Endothelial cell of umbilical vein (primary cell): ENCODE data around the gene CEBPB. TPM values are rescaled to one million over a fixed set of nuclear protein-coding genes. Genes with fewer than 3 reads are reported as not detected.
A peak's percentile ranks its signal among the peaks of the same experiment; 100 is the strongest.

Source experiments
- BruUV-seq: library from RNA; stranded (reverse); fragments of 400-500 nt; replicated peaks from 2 replicates; lab custom pipeline; 2021; lab: Mats Ljungman, UMichigan
- CTCF ChIA-PET: fragments of 300-600, 350-600 bp; sonication (Branson Sonifier 250); formaldehyde crosslinking; loops from one replicate; lab custom pipeline; 2021; ENCODE audit warnings: antibody characterized with exemption, inconsistent platforms; lab: Charles Lee
- POLR2A ChIA-PET: fragments of 300-600, 350-600 bp; sonication (Branson Sonifier 250); formaldehyde crosslinking; loops from one replicate; lab custom pipeline; 2021; ENCODE audit warnings: antibody characterized with exemption, inconsistent platforms; lab: Charles Lee
- DNase-seq: peaks from one replicate; pipeline ENCODE4 v3.0.0-alpha.2; 2011; ENCODE audit warnings: low read depth, low spot score
- FAIRE-seq: peaks from 2 replicates; lab custom pipeline; 2011; peaks lifted over from hg19 to GRCh38; lab: Jason Lieb, UNC
- H2AFZ ChIP-seq: 2 replicates; pipeline ENCODE4 v1.6.0; 2012; ENCODE audit warnings: low read depth, low read length, control low read depth, inconsistent platforms
- H3K27ac ChIP-seq: 2 replicates; pipeline ENCODE4 v1.5.1; 2011; ENCODE audit warnings: low read depth, mild to moderate bottlenecking, control low read depth, low read length, moderate library complexity; ENCODE audit not compliant: insufficient read depth
- H3K27me3 ChIP-seq, 2 experiments: 2 replicates each; pipeline versions ENCODE4 v1.6.0 to v1.6.1; 2011; ENCODE audit warnings: low read length in 2 of 2, mixed read lengths in 1 of 2; ENCODE audit not compliant: control insufficient read depth in 2 of 2, insufficient read depth in 2 of 2
- H3K36me3 ChIP-seq, 2 experiments: 2 replicates in 1 of 2; 3 replicates in 1 of 2; pipeline ENCODE4 v1.5.1; 2011; ENCODE audit warnings: low read length in 2 of 2, mild to moderate bottlenecking in 1 of 2, moderate library complexity in 1 of 2; ENCODE audit not compliant: control insufficient read depth in 2 of 2, insufficient read depth in 2 of 2; ENCODE audit errors: extremely low read depth in 1 of 2
- H3K4me1 ChIP-seq: 3 replicates; pipeline ENCODE4 v1.5.1; 2011; ENCODE audit warnings: mild to moderate bottlenecking, low read length; ENCODE audit not compliant: control insufficient read depth, insufficient read depth; ENCODE audit errors: extremely low read depth
- H3K4me2 ChIP-seq: 2 replicates; pipeline ENCODE4 v1.6.1; 2011; ENCODE audit warnings: low read length, control low read depth, mixed read lengths; ENCODE audit not compliant: insufficient read depth
- H3K4me3 ChIP-seq, 3 experiments: fragments of 200-600 bp in 1 of 3; sonication (generic), shearing (Covaris generic) in 1 of 3; replicated peaks in 1 of 3; 2 replicates each; pipeline ENCODE4 v1.5.1; 2011 to 2016; ENCODE audit warnings: control low read depth in 3 of 3, low read length in 3 of 3, mild to moderate bottlenecking in 2 of 3, inconsistent platforms in 1 of 3, low read depth in 1 of 3, moderate library complexity in 1 of 3; ENCODE audit not compliant: insufficient read depth in 1 of 3
- H3K79me2 ChIP-seq: 2 replicates; pipeline ENCODE4 v1.6.0; 2012; ENCODE audit warnings: low read length, inconsistent platforms; ENCODE audit not compliant: control insufficient read depth, insufficient read depth
- H3K9ac ChIP-seq: replicated peaks from 2 replicates; pipeline ENCODE3; 2011; ENCODE audit warnings: low read length, control low read depth; ENCODE audit not compliant: insufficient read depth; ENCODE audit errors: extremely low read depth
- H3K9me1 ChIP-seq: replicated peaks from 3 replicates; pipeline ENCODE4 v1.6.0; 2011; ENCODE audit warnings: mild to moderate bottlenecking, low read length; ENCODE audit not compliant: control insufficient read depth, insufficient read depth; ENCODE audit errors: extremely low read depth
- H3K9me3 ChIP-seq: replicated peaks from 2 replicates; pipeline ENCODE4 v1.5.1; 2012; ENCODE audit warnings: low read length, inconsistent platforms; ENCODE audit not compliant: control insufficient read depth, insufficient read depth
- H4K20me1 ChIP-seq: replicated peaks from 2 replicates; pipeline ENCODE3; 2011; ENCODE audit warnings: mild to moderate bottlenecking, low read length; ENCODE audit not compliant: control insufficient read depth, insufficient read depth; ENCODE audit errors: extremely low read depth
- FOS ChIP-seq: IDR thresholded peaks from 2 replicates; pipeline ENCODE4 v1.6.1; 2011; ENCODE audit warnings: mild to moderate bottlenecking, low read length, moderate library complexity, borderline replicate concordance; ENCODE audit not compliant: insufficient read depth
- GATA2 ChIP-seq: IDR thresholded peaks from 2 replicates; pipeline ENCODE4 v1.7.0; 2011; ENCODE audit warnings: low read depth, mild to moderate bottlenecking, moderate library complexity, mixed read lengths, low read length; ENCODE audit not compliant: insufficient read length, insufficient read depth
- JUN ChIP-seq: IDR thresholded peaks from 2 replicates; pipeline ENCODE4 v1.6.1; 2011; ENCODE audit warnings: borderline replicate concordance, low read depth; ENCODE audit not compliant: insufficient read length, insufficient read depth
- MYC ChIP-seq: IDR thresholded peaks from one replicate; pipeline ENCODE4 v1.6.1; 2011; ENCODE audit warnings: mild to moderate bottlenecking, low read depth, low read length
- dilution Hi-C: fragments of 300-500 bp; cut with MboI; formaldehyde crosslinking; loops from one replicate; pipeline ENCODE4 v1.15.0; 2019; ENCODE audit warnings: low sequenced_read_pairs; ENCODE audit not compliant: extremely low pct_ligation_motif_present
- intact Hi-C: fragments of 100-400 bp; cut with micrococcal nuclease; formaldehyde crosslinking; loops from one replicate; pipeline ENCODE4 v1.10.0; 2022
- polyA plus RNA-seq, 4 experiments: library from polyadenylated mRNA; depleted of rRNA in 3 of 4; stranded (reverse) in 3 of 4; unstranded in 1 of 4; fragments of >200 nt; gene quantifications; 2 replicates each; pipeline versions ENCODE4 v1.2.1 to v1.2.3, GENCODE V29; 2011 to 2012; ENCODE audit warnings: missing spikeins in 1 of 4
- total RNA-seq: library from RNA; stranded (reverse); gene quantifications from 2 replicates; pipeline ENCODE4 v1.2.3, GENCODE V29; 2021
- TF ChIP-seq, protein P1 (sequence below): IDR thresholded peaks from 2 replicates; pipeline ENCODE4 v1.6.1; 2011; ENCODE audit not compliant: insufficient read depth, insufficient read length

The CEBPB gene
- total and polyA plus RNA-seq, 2 donors (not counting 3 experiments of a cell fraction or from before 2014, with no cell fraction given): 3.7 to 11.4 TPM

DNA sequence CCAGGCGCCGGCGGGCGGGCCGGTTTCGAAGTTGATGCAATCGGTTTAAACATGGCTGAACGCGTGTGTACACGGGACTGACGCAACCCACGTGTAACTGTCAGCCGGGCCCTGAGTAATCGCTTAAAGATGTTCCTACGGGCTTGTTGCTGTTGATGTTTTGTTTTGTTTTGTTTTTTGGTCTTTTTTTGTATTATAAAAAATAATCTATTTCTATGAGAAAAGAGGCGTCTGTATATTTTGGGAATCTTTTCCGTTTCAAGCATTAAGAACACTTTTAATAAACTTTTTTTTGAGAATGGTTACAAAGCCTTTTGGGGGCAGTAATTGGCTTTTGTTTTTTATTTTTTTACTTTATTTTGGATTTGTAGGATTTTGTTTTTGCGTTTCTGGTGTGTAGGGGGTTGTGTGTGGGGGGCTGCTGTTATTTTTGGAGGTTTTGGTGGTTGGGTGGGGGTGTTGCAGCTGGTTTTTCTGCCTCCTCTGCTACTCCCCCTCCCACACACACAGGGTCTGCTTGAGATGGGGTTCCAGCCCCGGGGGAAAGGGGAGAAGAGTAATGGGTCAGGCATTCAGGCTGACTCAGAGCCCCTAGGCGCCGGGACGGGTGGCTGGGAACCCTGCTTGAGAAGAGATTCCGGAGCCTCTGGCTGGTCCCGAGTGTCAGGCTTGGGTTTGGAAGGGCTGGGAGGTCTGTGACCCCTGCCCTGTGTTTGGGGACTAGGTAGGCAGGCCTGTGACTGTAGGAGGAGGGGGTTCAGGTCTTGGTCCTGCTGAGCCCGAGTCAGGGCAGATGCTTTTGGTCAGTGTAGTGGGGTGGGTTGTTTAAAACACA is 2.0 kb downstream of the CEBPB start:
- no peaks in the 10 kb centered on the region for H3K36me3 ChIP-seq
- TF ChIP-seq FOS (no peak), JUN (peak; percentile 8), GATA2 (no peak), MYC (peak; percentile 82)
- TF ChIP-seq, protein P1, sequence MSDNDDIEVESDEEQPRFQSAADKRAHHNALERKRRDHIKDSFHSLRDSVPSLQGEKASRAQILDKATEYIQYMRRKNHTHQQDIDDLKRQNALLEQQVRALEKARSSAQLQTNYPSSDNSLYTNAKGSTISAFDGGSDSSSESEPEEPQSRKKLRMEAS: peak; percentile 95
- peaks cover 12% of the 10 kb centered on the region for H3K4me1 ChIP-seq
- intact Hi-C loops (loop anchor here (2.0 kb wide), 1 partner anchor 116 kb away; no protein-coding TSS in a partner anchor), dilution Hi-C loops (no loop called here)
- DNase-seq: peak; percentile 75
- peak; percentile 83 for FAIRE-seq
- H3K9ac ChIP-seq: peak overlapping the region; percentile 82
- H3K4me3 ChIP-seq: peak overlapping the region; percentile 13 to 73 (median 60)
- no peaks in the 10 kb centered on the region for H3K27me3 ChIP-seq
- H3K4me2 ChIP-seq: peak overlapping the region; percentile 80
- H3K27ac ChIP-seq: peak overlapping the region; percentile 64
- BruUV-seq: TSS peak; percentile 67
- CTCF ChIA-PET: interaction anchor here (0.9 to 5.5 kb wide), 9 partner anchors 91 to 552 kb away, joined by 3 to 52 read pairs (median 4); no protein-coding TSS in a partner anchor
- POLR2A ChIA-PET: no interaction called here
- H3K79me2 ChIP-seq: peaks cover 11% of the 10 kb centered on the region
- H4K20me1 ChIP-seq: no peaks in the 10 kb centered on the region
- no peaks in the 10 kb centered on the region for H3K9me3 ChIP-seq
- no peaks in the 10 kb centered on the region for H3K9me1 ChIP-seq
- H2AFZ ChIP-seq: no peak overlapping the region
